NCI-H2227 (cell line): ENCODE results near the gene VSIG2.

Experiments
- DNase-seq: peaks from one replicate; lab custom pipeline; 2025; ENCODE audit not compliant: unreplicated experiment; lab: John Stamatoyannopoulos, UW

The VSIG2 gene

GRCh38 chr11:124766156-124766555 is 14.1 kb upstream of the VSIG2 start:
- no peak for DNase-seq

GRCh38 chr11:124763156-124763947 is 11.3 kb upstream of the VSIG2 start:
- DNase-seq, result peak; percentile 82

GRCh38 chr11:124762624-124763155 is 10.6 kb upstream of the VSIG2 start:
- DNase-seq, result no peak

GRCh38 chr11:124762105-124762623 is 10.1 kb upstream of the VSIG2 start, which contains the start of gene ESAM:
Gene ESAM (minus strand): TSS chr11:124762290. CDS start chr11:124762154, 136 bp downstream.
- peak; percentile 36 for DNase-seq

GRCh38 chr11:124761301-124762104 is 9.4 kb upstream of the VSIG2 start:
- no peak for DNase-seq

GRCh38 chr11:124760806-124761205 is 8.8 kb upstream of the VSIG2 start:
- DNase-seq, result no peak

GRCh38 chr11:124760205-124760652 is 8.2 kb upstream of the VSIG2 start:
- DNase-seq, result no peak

GRCh38 chr11:124759266-124760204 is 7.5 kb upstream of the VSIG2 start:
- no peak for DNase-seq

- DNase-seq, result peak; percentile 90
These were observed 6.6 kb upstream of the VSIG2 start for GRCh38 chr11:124758355-124759265.

- DNase-seq, result no peak
These were observed 5.3 kb upstream of the VSIG2 start for GRCh38 chr11:124757320-124757719.

GRCh38 chr11:124756753-124757227 is 4.7 kb upstream of the VSIG2 start:
- DNase-seq, result no peak

GRCh38 chr11:124756033-124756752 is 4.1 kb upstream of the VSIG2 start:
- DNase-seq, result no peak

- no peak for DNase-seq
These were observed 2.7 kb upstream of the VSIG2 start for GRCh38 chr11:124754710-124755109.

GRCh38 chr11:124754309-124754708 is 2.3 kb upstream of the VSIG2 start:
- no peak for DNase-seq

- DNase-seq, result no peak
These were observed 1.6 kb upstream of the VSIG2 start for GRCh38 chr11:124753624-124754023.

- DNase-seq, result no peak
These were observed 1.1 kb upstream of the VSIG2 start for GRCh38 chr11:124753205-124753604.

- no peak for DNase-seq
These were observed 532 bp upstream of the VSIG2 start for GRCh38 chr11:124752471-124753102.

GRCh38 chr11:124751391-124751740 is 689 bp downstream of the VSIG2 start:
- DNase-seq, result no peak
